Activated naive CD8-positive, alpha-beta T cell treated with anti-CD3 and anti-CD28 coated beads, Interleukin-2, amount 50 U/mL, for 16 hours (primary cell): ENCODE measurements around the gene CARHSP1.
"Not testable (repeated sequence)": the region's sequence is repeated elsewhere in the genome, so short reads cannot be mapped to it uniquely, and the experiment has no call there.

Experiments
- DNase-seq: peaks from one replicate; pipeline ENCODE4 v3.0.0-alpha.2; 2020; ENCODE audit warnings: low read depth, low spot score

Gene CARHSP1

GRCh38 chr16:8868416-8869211 lies at the start of gene CARHSP1:
Gene CARHSP1, minus strand, starts transcription at chr16:8869006. Its CDS starts 9,678 bp downstream, at chr16:8859328.
- peak; percentile 69 for DNase-seq

- DNase-seq = not testable (repeated sequence)
Observed at GRCh38 chr16:8917336-8917735, 48.5 kb upstream of the CARHSP1 start.

- DNase-seq = no peak
Observed at GRCh38 chr16:8916541-8917225, 47.9 kb upstream of the CARHSP1 start.

GRCh38 chr16:8915722-8916301 lies 47.0 kb upstream of the CARHSP1 start:
- DNase-seq = no peak

GRCh38 chr16:8914098-8914497 lies 45.3 kb upstream of the CARHSP1 start:
- no peak for DNase-seq

GRCh38 chr16:8912793-8913192 lies 44.0 kb upstream of the CARHSP1 start:
- DNase-seq = no peak

- DNase-seq = no peak
Observed at GRCh38 chr16:8910811-8911210, 42.0 kb upstream of the CARHSP1 start.

- DNase-seq = no peak
Observed at GRCh38 chr16:8908810-8909468, 40.1 kb upstream of the CARHSP1 start.

GRCh38 chr16:8907096-8907495 lies 38.3 kb upstream of the CARHSP1 start:
- no peak for DNase-seq

- no peak for DNase-seq
Observed at GRCh38 chr16:8905795-8906591, 37.2 kb upstream of the CARHSP1 start.

GRCh38 chr16:8905168-8905762 lies 36.5 kb upstream of the CARHSP1 start:
- DNase-seq = no peak

GRCh38 chr16:8904018-8904430 lies 35.2 kb upstream of the CARHSP1 start:
- DNase-seq = no peak

- DNase-seq = no peak
Observed at GRCh38 chr16:8903004-8903403, 34.2 kb upstream of the CARHSP1 start.

GRCh38 chr16:8901320-8901861 lies 32.6 kb upstream of the CARHSP1 start:
- DNase-seq = no peak

GRCh38 chr16:8900343-8900742 lies 31.5 kb upstream of the CARHSP1 start:
- no peak for DNase-seq

- no peak for DNase-seq
Observed at GRCh38 chr16:8899709-8900317, 31.0 kb upstream of the CARHSP1 start.

- no peak for DNase-seq
Observed at GRCh38 chr16:8898660-8899318, 30.0 kb upstream of the CARHSP1 start.

- no peak for DNase-seq
Observed at GRCh38 chr16:8894736-8895334, 26.0 kb upstream of the CARHSP1 start.

GRCh38 chr16:8893976-8894690 lies 25.3 kb upstream of the CARHSP1 start:
- DNase-seq = no peak
